ENCODE results near the gene PGLYRP1. TPM values are rescaled to one million over a fixed set of nuclear protein-coding genes. Genes with fewer than 3 reads are reported as not detected.

PGLYRP1 gene, protein sequence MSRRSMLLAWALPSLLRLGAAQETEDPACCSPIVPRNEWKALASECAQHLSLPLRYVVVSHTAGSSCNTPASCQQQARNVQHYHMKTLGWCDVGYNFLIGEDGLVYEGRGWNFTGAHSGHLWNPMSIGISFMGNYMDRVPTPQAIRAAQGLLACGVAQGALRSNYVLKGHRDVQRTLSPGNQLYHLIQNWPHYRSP
- not detected in 2 replicates for total RNA-seq

DNA sequence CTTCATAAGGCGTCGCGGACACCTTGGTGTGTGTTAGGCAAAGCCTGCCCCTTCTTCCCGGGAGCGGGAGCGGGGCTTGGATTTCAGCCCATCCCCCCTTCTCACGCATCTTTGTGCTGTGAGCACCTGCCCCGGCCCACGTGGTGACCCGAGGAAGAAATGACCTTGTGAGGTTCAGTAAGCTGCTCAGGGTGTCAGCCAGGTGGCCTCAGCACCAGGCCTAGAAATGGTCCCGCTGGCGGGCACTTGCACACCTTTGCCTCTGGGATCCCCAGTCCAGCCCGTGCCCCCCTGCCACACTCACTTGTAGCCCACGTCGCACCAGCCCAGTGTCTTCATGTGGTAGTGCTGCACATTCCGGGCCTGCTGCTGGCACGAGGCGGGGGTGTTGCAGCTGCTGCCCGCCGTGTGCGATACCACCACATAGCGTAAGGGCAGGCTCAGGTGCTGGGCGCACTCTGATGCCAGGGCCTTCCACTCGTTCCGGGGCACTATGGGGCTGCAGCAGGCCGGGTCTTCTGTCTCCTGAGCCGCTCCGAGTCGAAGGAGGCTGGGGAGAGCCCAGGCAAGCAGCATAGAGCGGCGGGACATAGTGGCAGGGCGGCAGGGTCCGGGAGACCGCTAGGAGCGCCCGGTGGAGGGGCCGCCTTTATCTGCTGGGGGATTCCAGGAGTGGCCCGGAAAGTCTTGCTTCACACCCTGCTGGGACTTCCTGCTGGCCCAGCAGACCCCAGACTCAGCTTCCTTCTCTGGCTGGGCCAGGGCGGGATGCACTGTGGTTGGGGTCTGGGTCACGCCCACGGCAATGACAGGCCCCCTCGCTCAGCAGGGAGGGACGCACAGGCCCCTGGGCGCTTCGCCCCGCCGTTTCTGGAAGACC lies at the start of gene PGLYRP1:
TSS of gene PGLYRP1 (minus strand) at position 623 of the 880 bp plus-strand sequence. CDS start at position 591, 32 bp downstream.

DNA sequence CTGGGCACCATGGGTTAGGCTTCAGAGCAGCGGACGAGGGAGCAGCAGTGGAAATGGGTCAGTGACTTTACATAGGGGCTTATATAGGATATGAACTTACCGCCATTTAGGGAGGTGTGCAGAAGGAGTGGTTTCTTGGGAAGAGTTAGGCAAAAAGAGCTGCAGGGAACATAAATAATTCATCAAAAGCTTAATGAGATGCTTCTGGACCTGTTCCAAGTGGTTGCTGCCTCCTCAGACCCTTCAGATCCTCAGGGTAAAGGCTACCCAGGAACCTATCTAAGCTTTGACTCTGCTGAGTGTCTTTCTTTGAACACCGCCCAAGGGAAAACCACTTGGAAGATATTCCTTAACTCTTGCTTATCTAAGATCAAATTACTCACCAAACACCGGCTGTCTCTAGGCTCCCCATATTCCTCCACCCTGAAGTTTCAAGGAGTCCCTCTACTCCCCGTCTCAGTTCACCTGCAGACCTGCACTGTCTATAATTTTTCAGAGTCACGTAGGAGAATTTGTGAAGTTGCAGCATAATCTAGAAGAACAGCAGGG lies 18.2 kb upstream of the PGLYRP1 start, which contains the start of gene IGFL4:
TSS of gene IGFL4 (minus strand) at position 51 of the 549 bp plus-strand sequence. CDS start at position 11, 40 bp downstream.

DNA sequence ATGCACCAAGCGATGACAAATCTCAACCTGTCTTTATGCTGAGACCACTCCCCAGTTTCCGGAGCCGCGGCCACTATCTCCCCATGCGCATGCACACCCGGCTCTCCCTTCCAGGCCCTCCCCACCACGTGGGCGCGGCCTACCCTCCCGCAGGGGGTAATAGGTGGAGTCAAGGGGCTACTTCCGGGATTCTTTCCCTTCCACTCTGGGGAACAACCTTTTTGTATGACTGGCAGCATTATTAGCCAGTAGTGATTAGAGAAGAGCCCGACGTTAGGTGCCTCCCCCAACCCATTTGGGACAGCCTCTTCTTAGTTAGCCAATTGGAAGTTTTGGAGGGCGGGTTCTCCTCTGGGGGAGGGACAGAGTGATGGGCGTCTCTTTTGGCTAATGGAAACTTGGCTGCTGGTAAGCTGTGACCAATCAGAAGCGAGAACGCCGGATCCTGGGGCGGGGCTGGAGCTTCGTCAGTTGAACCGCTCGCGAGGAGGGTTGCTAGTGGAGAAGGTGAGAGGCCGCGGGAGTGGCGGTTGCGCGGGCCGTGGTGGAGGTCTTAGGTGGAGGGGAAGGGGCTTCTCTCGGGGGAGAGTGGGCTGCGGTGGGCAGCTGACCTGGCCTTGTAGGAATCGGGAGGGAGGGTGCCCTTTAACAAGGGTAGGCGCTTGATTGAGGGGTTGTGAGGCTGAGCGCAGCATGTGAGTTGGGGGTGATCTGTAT lies 27.7 kb downstream of the PGLYRP1 start, which contains the start of gene CCDC61:
TSS of gene CCDC61 (plus strand) at position 470 of the 717 bp plus-strand sequence. CDS start 7,552 bp downstream, outside the sequence.

DNA sequence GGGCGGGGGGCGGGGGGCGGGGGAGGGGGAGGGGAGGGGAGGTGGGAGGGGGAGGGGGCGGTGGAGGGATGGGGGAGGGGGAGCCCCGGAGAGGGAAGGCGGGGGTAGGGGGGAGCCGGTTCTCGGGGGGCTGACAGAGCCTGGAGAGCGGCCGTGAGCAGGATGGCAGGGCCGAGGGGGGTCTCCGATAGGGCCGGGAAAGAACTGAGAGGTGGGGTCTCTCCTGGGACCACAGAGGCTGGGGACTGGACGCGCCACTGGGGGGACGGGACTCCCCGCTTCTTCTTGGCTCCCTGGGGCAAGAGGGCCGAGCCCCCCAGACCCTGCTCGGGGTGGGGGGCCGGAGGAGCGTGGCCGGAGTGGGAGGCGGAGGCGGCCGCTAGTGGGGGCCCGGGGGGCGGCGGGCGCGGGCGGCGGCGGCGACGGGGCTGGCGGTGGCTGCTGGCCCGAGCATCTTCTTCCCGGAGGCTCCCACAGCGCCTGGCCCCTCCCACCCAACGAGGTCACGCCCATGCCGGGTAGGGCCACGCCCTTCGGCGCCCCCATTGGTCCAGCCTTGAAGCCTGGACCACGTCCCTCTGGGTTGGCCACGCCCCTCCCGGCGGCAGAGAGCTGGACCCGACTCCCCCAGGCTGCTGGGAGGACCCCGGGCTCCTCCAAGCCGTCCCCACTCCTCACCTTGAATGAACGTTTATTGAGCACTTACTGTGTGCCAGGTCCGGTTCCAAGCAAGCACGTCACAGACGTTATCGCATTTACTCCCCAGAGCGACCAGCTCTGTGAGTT lies 49.1 kb downstream of the PGLYRP1 start, which contains the start of gene NOVA2:
TSS of gene NOVA2 (minus strand) at position 313 of the 786 bp plus-strand sequence. CDS start 514 bp downstream, outside the sequence.

Other genes with a start within 250 kb of the PGLYRP1 start
- 15.0 and 48.2 TPM in 2 replicates for gene DMPK, start 240.6 kb downstream of the PGLYRP1 start, total RNA-seq
- 27.8 and 29.0 TPM in 2 replicates for gene DMWD, start 230.2 kb downstream of the PGLYRP1 start, total RNA-seq
- gene RSPH6A, start 207.7 kb downstream of the PGLYRP1 start, total RNA-seq: under 0.01 and 0.28 TPM in 2 replicates
- gene SYMPK, start 159.9 kb downstream of the PGLYRP1 start, total RNA-seq: 22.8 and 29.9 TPM in 2 replicates
- gene FOXA3, start 158.7 kb downstream of the PGLYRP1 start, total RNA-seq: under 0.01 TPM in 1 of 2 replicates, not detected in the other
- 26.5 and 28.4 TPM in 2 replicates for gene IRF2BP1, start 136.9 kb downstream of the PGLYRP1 start, total RNA-seq
- gene MYPOP, start 120.4 kb downstream of the PGLYRP1 start, total RNA-seq: 0.77 and 2.0 TPM in 2 replicates
- gene NANOS2, start 108.3 kb downstream of the PGLYRP1 start, total RNA-seq: not detected in 2 replicates
- gene NOVA2, start 49.2 kb downstream of the PGLYRP1 start, total RNA-seq: under 0.01 TPM in 2 replicates
- 5.4 and 10.9 TPM in 2 replicates for gene CCDC61, start 27.6 kb downstream of the PGLYRP1 start, total RNA-seq
- not detected in 2 replicates for gene IGFL4, start 17.9 kb upstream of the PGLYRP1 start, total RNA-seq
- gene IGFL3, start 101.6 kb upstream of the PGLYRP1 start, total RNA-seq: 0.28 TPM in 1 of 2 replicates, not detected in the other
- gene IGFL2, start 125.2 kb upstream of the PGLYRP1 start, total RNA-seq: 1.1 TPM in 1 of 2 replicates, not detected in the other
- not detected in 2 replicates for gene IGFL1, start 206.7 kb upstream of the PGLYRP1 start, total RNA-seq

All from regular cardiac myocyte (primary cell).